Measurements from ENCODE around the gene CD83. TPM values are rescaled to one million over a fixed set of nuclear protein-coding genes. Genes with fewer than 3 reads are reported as not detected.

The CD83 gene
- total and polyA plus RNA-seq, 9 of the 15 experiments (the other 6 are each of a cell fraction or from before 2014, with no cell fraction given): 2.5 to 4.1 (median 3.4) TPM

- in situ Hi-C loops (cut with MboI): no loop called here
- DNase-seq (ENCODE audit: extremely low read depth in 1 of 4, low spot score in 3 of 4): no peak
- POLR2A ChIA-PET: no interaction called here
Measured at GRCh38 chr6:14092316-14092715, 25.3 kb upstream of the CD83 start.

More at GRCh38 chr6:14092316-14092715, 25.3 kb upstream of the CD83 start:
- intact Hi-C loops (cut with micrococcal nuclease): no loop called here
- H4K20me1 ChIP-seq (replicated peaks; ENCODE audit: control insufficient read depth, insufficient read depth, low read length): no peaks in the 10 kb centered on the region
- H3K36me3 ChIP-seq (ENCODE audit: control insufficient read depth, insufficient read depth, low read length): no peaks in the 10 kb centered on the region
- CTCF ChIA-PET (ENCODE audit: low intra/inter-chr PET ratio): no interaction called here
- H3K27ac ChIP-seq (ENCODE audit: extremely low read depth, low read depth, low read length): no peak overlapping the region
- H3K4me2 ChIP-seq (ENCODE audit: insufficient read depth, low read length): no peak overlapping the region
- no peak for FAIRE-seq
- TF ChIP-seq ZNF274 (IDR thresholded peaks at IDR 0.05; ENCODE audit: borderline replicate concordance, low read depth, low read length) (no peak), MCM7 (IDR thresholded peaks at IDR 0.05) (no peak), SMARCE1 (IDR thresholded peaks at IDR 0.05) (no peak), NR3C1 (CRISPR knock-in tag; IDR thresholded peaks at IDR 0.05) (no peak), AFF1 (IDR thresholded peaks at IDR 0.05; ENCODE audit: low read depth in 1 of 2, partially characterized antibody in 2 of 2) (no peak), ZC3H8 (IDR thresholded peaks at IDR 0.05) (no peak), ZBTB1 (CRISPR knock-in tag; IDR thresholded peaks at IDR 0.05; ENCODE audit: borderline replicate concordance, low read depth) (no peak), ZBTB8A (IDR thresholded peaks at IDR 0.05; ENCODE audit: partially characterized antibody) (no peak), PML (IDR thresholded peaks at IDR 0.05; ENCODE audit: low read length) (no peak), ILF3 (IDR thresholded peaks at IDR 0.05; ENCODE audit: borderline replicate concordance) (no peak), NFRKB (IDR thresholded peaks at IDR 0.05; ENCODE audit: low read depth) (no peak), KDM2B (CRISPR knock-in tag; IDR thresholded peaks at IDR 0.05) (no peak), HMBOX1 (IDR thresholded peaks at IDR 0.05) (no peak), ZBTB26 (CRISPR knock-in tag; IDR thresholded peaks at IDR 0.05) (no peak), NBN (IDR thresholded peaks at IDR 0.05; ENCODE audit: low read depth) (no peak)
- H3K4me3 ChIP-seq: no peak overlapping the region
- no peaks in the 10 kb centered on the region for H3K79me2 ChIP-seq (ENCODE audit: control insufficient read depth, insufficient read depth, low read length)
- H3K27me3 ChIP-seq (ENCODE audit: control insufficient read depth in 2 of 2, insufficient read depth in 2 of 2, low read length in 2 of 2): peaks cover 0 to 3% of the 10 kb centered on the region in 2 experiments; a peak in 1 of 5 replicates
- ATAC-seq: no peak
- no TSS peak for BruUV-seq (replicated peaks)
- no peaks in the 10 kb centered on the region; the same call in 1 of the 2 replicates for H3K9me3 ChIP-seq (replicated peaks; ENCODE audit: control insufficient read depth, insufficient read depth, low read depth, low read length)
- no peak overlapping the region for H2AFZ ChIP-seq (ENCODE audit: low read depth, low read length)
- WGBS (ENCODE audit: insufficient coverage, low coverage, missing lambda C conversion rate): 30% methylated on average over 3 of the region's 3 CpGs
- H3K4me1 ChIP-seq (replicated peaks in 1 of 2; ENCODE audit: control insufficient read depth in 2 of 2, insufficient read depth in 2 of 2, low read length in 2 of 2): peaks cover 0 to 4% of the 10 kb centered on the region in 2 experiments; a peak in 3 of 5 replicates
- H3K9me1 ChIP-seq (ENCODE audit: control insufficient read depth, insufficient read depth, low read length): no peaks in the 10 kb centered on the region
- no peak overlapping the region for H3K9ac ChIP-seq (ENCODE audit: insufficient read depth in 1 of 2, low read depth in 2 of 2, low read length in 2 of 2)

Measured in K562 (cell line).